ENCODE results near the gene PMCH.
"Not testable (repeated sequence)": the region's sequence is repeated elsewhere in the genome, so short reads cannot be mapped to it uniquely, and the experiment has no call there.

PMCH gene

GRCh38 chr12:102197789-102198188, at the start of gene PMCH:
Gene PMCH (minus strand): TSS chr12:102197833. CDS start chr12:102197770, 63 bp downstream.
- ChIA-PET POLR2A (no interaction called here), CTCF (no interaction called here)
- TF ChIP-seq CTCF (IDR thresholded peaks at IDR 0.05; ENCODE audit: control extremely low read depth, extremely low read depth, low read depth, missing control alignments), result no peak
- peak; percentile 34 for DNase-seq (ENCODE audit: extremely low spot score)

GRCh38 chr12:102240859-102241258, 43.2 kb upstream of the PMCH start:
- DNase-seq (ENCODE audit: extremely low spot score); POLR2A ChIA-PET: not testable (repeated sequence)
- CTCF ChIA-PET, result interaction anchor here (1.4 kb wide), 1 partner anchor 8 kb away, joined by 5 read pairs; no protein-coding TSS in a partner anchor

GRCh38 chr12:102234599-102234998, 37.0 kb upstream of the PMCH start:
- ChIA-PET POLR2A (no interaction called here), CTCF (interaction anchor here (0.8 kb wide), 1 partner anchor 32 kb away, joined by 4 read pairs; no protein-coding TSS in a partner anchor)
- TF ChIP-seq CTCF (IDR thresholded peaks at IDR 0.05; ENCODE audit: control extremely low read depth, extremely low read depth, low read depth, missing control alignments), result no peak
- no peak for DNase-seq (ENCODE audit: extremely low spot score)

GRCh38 chr12:102232446-102232845, 34.8 kb upstream of the PMCH start:
- ChIA-PET POLR2A (no interaction called here), CTCF (interaction anchor here (1.2 to 1.7 kb wide), 3 partner anchors 9 to 33 kb away, joined by 3 to 5 read pairs (median 3); no protein-coding TSS in a partner anchor)
- DNase-seq (ENCODE audit: extremely low spot score), result no peak
- no peak for TF ChIP-seq CTCF (IDR thresholded peaks at IDR 0.05; ENCODE audit: control extremely low read depth, extremely low read depth, low read depth, missing control alignments)

- ChIA-PET CTCF (interaction anchor here (1.2 to 1.7 kb wide), 3 partner anchors 10 to 34 kb away, joined by 3 to 5 read pairs (median 3); no protein-coding TSS in a partner anchor), POLR2A (no interaction called here)
- TF ChIP-seq CTCF (IDR thresholded peaks at IDR 0.05; ENCODE audit: control extremely low read depth, extremely low read depth, low read depth, missing control alignments), result no peak
- DNase-seq (ENCODE audit: extremely low spot score), result no peak
These were observed 34.4 kb upstream of the PMCH start for GRCh38 chr12:102232036-102232435.

GRCh38 chr12:102227954-102228353, 30.3 kb upstream of the PMCH start:
- TF ChIP-seq CTCF (IDR thresholded peaks at IDR 0.05; ENCODE audit: control extremely low read depth, extremely low read depth, low read depth, missing control alignments), result no peak
- no peak for DNase-seq (ENCODE audit: extremely low spot score)
- POLR2A ChIA-PET, result no interaction called here
- CTCF ChIA-PET, result no interaction called here

- POLR2A ChIA-PET, result no interaction called here
- CTCF ChIA-PET, result no interaction called here
- no peak for TF ChIP-seq CTCF (IDR thresholded peaks at IDR 0.05; ENCODE audit: control extremely low read depth, extremely low read depth, low read depth, missing control alignments)
- no peak for DNase-seq (ENCODE audit: extremely low spot score)
These were observed 23.1 kb upstream of the PMCH start for GRCh38 chr12:102220736-102221135.

All from GM10248 (cell line).